B cell (primary cell): ENCODE measurements around the gene IPO11.

Experiments
- CTCF ChIP-seq: fragments of 200-600 bp; IDR thresholded peaks from one replicate; pipeline ENCODE4 v1.8.0; 2022; ENCODE audit warnings: antibody characterized with exemption, mild to moderate bottlenecking
- EZH2 ChIP-seq: IDR thresholded peaks from 2 replicates; pipeline ENCODE4 v1.6.1; 2012; ENCODE audit warnings: borderline replicate concordance, low read depth, mild to moderate bottlenecking, moderate library complexity, low read length; ENCODE audit not compliant: insufficient read depth, poor library complexity, severe bottlenecking

DNA sequence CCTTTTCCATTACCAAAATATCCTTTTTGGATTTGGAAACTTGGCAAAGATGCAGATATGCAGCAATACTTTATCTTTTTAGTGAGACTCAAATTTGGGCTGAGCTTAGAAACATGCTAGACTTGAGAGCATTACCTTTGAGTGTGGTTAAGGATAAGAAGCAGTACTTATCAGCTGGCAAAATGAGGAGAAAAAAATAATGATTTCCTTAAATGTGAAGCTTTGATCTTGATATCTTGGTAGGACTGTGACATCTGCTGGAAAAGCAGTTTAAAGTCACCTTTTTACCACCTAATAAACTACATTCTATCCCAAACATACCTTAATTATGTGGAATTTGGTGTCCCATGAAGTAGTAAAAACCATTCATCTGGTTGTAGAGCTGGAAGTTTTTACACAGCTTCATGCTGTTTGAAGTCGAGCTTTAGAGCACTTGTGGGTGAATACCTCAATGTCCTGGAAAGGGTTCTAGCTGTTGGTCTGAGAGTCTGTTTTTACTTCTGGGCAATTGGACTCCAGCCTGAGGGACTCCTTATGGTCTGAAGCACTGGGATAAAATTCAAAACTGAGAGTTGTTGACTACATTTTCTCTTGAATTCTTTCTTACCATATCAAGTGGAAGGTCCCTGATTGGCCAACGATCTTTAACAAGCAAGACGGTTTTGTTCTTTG lies 219.5 kb downstream of the IPO11 start:
- TF ChIP-seq CTCF (no peak), EZH2 (no peak)
